ENCODE data around the gene KRTAP10-1.
"Not testable (repeated sequence)": the region's sequence is repeated elsewhere in the genome, so short reads cannot be mapped to it uniquely, and the experiment has no call there.

The KRTAP10-1 gene

DNA sequence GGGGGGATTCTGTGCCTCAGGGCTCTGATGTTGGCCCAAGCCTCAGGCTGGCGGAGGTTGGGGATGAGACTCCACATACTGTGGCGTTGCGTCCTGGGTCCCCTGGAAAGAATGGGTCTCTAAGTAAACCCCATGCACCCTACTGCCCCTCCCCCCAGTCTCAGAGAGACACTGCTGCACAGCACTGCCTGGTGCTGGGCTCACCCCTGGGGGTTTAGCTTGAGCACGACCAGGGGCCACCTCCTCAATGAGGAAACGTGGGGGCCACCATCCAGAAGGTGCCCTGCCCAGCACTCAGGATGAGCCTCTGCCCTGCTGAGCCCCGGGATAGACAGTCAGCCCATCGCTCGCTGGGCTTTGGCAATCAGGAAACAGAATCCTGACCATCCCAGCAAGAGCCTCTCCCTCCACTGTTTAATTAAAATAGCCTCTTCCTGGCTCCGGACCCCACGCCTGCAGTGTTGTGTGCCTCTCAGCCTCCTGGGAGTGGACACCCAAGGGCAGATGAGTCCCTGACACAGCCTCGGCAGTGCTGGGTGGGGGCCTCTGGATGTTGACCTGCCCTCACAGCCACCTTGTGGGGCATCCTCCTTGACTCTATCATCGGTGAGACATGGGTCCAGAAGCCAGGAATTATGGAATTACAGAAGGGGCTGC is 30.0 kb upstream of the KRTAP10-1 start:
- no peak for DNase-seq (ENCODE audit: low read depth)

DNA sequence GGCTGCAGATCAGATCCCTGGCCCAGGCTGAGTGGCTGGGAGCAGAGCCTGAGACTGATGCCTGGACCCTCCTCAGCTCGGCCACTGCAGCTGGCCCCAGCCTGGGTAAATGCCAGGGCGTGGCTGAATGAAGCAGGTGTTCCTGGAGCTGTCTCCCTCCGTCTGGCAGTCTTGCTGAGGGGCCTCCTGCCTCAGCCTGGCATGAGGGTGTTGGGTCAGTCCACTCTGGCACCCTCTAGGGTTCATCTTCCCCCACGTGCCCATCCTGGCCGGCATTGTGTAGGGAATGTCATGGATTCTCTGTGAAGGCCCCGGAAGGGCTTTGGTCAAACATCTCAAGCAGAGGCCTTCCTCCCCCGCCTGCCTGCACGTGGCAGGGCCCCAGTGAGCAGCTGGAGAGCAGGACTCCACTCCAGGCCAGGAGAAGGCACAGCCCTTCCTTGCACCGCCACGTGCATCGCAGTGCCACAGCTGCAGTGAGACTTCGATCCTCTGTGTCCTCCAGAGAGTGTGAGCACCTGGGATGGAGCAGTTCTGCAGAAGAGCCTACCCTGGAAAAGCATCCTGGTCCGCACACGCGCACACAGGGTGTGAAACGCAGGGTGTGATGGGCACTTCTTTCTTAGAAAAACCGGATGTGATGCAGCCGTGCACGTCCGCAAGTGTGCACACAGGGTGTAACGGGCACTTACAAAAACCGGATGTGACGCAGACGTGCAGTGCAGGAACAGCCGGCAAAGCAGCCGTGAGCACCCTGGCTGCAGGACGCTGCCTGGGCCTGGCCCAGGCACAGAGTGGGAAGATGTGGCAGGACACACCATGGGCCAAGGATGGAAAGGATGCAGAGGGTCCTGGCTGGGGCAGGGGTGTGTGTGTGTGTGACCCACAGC is 28.9 kb upstream of the KRTAP10-1 start:
- no peak for DNase-seq (ENCODE audit: low read depth)

DNA sequence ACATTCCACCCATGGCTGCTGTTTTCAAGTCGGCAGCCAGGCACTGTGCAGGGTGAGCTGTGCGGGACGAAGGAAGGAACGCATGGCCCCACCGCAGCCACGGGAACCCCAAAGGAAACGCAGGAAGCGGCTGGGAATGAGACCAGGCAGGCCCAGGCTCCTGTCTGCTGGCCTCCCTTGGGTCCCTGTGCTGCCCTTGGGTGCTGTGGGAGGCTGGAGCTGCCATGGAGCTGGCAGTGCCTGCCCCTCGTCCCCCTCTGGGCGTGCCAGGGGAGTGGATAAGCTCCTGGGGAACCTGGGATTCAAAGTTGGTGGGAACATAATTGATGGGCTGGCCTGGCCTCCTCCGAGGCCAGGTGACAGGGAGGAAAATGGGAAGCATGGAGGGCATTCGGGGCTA is 28.3 kb upstream of the KRTAP10-1 start:
- no peak for DNase-seq (ENCODE audit: low read depth)

DNA sequence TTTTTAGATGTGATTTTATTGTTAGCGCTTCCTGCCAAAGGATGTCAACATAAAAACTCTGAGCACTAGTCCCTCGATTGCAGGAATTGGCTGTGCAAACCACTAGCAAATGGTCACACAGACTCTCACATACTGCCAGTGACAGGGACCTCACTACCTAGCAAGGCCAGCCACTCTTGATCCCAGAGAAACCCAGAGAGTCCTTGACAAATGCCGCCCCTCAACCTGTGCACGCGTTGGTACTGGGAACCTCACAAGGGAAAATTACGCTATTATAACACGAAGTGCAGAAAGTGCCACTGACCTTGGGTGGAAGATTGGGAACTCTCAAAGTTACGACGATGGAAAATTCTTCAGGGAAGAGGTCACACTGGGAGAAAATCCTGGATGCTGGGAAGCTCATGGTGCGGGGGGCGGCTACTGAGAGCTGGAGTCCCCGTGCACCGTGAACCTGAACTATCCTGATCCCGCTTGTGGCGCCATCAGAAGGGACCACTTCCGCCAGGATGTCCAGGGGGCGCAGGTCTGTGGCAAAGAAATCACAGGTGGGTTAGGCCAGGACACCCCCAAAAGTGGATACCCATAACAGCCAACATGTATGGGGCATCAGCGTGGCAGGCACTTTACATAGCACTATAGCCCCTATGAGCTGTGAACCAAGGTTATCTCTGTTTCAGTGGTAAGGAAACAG is 27.6 kb upstream of the KRTAP10-1 start:
- DNase-seq (ENCODE audit: low read depth) = no peak

DNA sequence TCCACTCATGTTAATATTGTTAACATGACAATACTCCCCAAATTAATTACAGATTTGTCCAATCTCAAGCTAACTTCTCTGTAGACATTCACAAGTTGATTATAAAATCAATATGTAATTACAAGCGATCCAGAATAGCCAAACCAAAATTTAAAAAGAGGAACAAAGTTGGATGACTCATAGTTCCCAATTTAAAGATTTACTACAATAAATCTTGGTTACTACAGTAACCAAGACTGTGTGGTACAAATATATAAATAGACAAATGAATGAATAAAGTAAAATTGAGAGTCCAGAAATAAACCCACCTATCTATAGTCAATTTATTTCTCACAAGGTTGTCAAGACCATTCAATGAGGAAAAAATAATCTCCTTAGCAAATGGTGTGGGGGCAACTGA is 26.4 kb upstream of the KRTAP10-1 start:
- no peak for DNase-seq (ENCODE audit: low read depth)

DNA sequence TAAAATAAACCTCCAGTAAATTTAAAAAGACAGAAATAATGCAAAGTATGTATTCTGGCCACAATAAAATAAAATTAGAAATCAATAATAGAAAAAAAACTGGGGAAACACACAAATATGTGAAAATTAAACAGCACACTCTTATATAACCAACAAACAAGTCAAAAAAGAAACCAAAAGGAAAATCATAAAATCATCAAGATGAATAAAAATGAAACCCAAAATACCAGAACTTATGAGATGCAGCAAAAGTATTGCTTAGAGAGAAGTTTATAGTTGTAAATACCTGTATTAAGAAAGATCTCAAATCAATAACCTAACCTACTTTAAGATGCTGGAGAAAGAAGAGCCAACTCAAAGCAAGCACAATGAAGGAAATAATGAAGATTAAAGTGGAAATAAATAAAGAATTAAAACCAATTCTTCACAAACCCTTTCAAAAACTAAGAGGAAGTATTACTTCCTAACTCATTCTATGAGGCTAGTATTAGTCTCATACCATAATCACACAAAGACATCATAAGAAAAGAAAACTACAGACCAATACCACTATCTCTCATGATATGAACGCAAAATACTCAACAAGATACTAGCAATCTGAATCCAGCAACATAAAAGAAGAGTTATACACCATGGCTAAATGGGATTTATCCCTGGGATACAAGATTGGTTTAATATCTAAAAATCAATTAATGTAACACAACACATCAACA is 25.0 kb upstream of the KRTAP10-1 start:
- no peak for DNase-seq (ENCODE audit: low read depth)

DNA sequence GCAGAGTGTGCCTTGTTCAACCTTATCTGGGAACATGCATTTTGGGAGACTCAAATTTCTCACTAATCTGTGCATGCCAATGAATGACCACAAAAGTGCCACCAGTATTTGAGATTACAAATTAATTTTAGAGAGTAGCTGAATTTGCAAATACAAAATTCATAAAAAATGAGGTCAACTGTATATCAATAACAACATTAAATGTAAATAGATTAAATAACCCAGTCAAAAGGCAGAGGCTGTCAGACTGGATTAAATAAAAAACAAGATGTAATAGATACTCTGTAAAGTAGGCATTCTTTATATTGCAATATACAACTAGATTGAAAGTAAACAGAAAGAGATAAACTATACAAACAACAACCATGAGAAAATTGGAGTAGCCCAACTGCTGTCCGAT is 24.1 kb upstream of the KRTAP10-1 start:
- DNase-seq (ENCODE audit: low read depth) = no peak

DNA sequence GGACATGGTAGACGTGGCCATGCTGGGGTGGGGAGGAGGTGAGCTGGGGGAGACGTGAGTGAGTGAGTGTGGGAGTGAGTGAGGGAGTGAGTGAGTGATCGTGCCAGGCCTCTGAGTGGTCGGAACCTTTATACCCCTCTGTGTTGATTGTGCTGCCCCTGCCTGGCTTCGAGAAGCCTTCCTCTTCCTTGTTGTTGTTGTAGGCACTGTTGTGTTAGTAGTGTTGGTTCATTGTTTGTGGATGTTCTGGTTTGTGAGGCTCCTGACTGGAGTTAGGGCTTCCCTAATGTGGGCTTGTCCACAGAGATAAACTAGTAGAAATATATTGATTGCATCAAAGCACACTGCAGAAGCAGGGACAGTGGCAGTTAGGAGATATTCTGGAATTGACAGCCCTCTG is 18.7 kb upstream of the KRTAP10-1 start, which contains the start of gene KRTAP10-3:
Gene KRTAP10-3, minus strand, starts transcription at position 101 of the 400 bp plus-strand sequence. Its CDS starts 80 bp downstream, at position 21.
- DNase-seq (ENCODE audit: low read depth) = no peak

DNA sequence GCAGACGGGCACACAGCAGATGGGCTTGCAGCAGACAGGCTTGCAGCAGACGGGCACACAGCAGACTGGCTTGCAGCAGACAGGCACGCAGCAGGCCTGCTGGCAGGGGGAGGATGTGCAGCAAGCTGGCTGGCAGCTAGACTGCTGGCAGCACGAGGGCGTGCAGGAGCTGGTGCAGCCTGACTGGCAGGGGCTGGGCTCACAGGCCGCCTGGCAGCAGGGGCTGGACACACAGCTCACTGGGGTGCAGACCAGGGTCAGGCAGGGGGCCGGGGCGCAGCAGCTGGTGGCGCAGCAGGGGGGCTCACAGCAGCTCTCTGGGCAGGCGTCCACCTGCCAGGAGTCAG is 18.3 kb upstream of the KRTAP10-1 start:
- not testable (repeated sequence) for DNase-seq (ENCODE audit: low read depth)

DNA sequence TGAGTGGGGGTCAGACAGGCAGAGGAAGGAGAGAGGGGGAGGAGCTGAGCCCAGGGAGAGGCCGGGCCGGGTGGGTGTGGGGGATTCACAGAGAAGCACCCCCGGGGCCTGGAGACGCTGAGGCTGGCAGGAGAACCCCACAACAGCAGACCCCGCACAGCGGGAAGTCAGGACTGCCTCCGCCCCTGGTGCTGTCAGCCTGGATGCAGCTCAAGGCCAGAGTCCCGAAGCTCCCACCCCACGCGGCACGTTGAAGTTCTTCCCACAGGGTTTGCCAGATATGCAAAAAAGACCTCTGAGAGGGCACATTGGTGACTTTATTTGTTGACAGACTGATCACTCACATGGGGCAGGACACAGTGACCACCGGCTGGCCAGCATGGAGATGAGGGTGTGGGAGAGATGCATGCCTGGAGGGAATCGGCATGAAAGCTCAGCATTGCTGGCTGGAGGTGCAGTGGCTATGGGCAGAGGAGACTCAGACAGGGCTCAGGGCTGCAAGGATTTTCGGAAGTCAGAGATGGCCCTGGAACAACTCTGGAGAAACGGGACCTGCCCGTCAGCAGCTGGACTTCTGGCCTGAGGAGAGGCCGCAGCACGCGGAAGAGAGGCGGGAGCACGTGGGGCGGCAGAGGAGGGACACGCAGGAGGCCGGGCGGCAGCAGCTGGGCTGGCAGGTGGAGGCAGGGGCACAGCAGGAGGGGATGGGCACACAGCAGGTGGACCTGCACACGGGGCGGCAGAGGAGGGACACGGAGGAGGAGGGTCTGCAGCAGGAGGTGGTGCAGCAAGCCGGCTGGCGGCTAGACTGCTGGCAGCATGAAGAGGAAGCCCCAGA is 17.7 kb upstream of the KRTAP10-1 start:
- no peak for DNase-seq (ENCODE audit: low read depth)

DNA sequence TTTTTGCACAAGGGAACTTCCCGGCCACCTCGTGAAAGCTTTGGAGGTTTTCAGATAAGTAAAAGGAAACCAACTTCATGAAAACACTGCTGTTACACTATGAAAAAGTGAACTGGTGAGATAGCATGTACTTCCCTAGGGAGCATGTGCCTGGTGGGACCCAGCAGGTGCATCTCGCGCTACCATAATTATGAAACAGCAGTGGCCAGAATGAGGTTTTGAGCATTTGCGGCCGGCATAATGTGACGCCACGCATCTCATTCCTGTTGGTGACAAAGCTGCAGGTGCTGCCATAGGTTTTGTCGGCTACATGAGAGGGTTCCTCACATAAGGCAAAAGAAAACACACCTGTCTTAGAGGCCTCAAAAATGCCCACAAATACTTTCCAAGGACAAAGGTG is 16.9 kb upstream of the KRTAP10-1 start:
- DNase-seq (ENCODE audit: low read depth) = no peak

DNA sequence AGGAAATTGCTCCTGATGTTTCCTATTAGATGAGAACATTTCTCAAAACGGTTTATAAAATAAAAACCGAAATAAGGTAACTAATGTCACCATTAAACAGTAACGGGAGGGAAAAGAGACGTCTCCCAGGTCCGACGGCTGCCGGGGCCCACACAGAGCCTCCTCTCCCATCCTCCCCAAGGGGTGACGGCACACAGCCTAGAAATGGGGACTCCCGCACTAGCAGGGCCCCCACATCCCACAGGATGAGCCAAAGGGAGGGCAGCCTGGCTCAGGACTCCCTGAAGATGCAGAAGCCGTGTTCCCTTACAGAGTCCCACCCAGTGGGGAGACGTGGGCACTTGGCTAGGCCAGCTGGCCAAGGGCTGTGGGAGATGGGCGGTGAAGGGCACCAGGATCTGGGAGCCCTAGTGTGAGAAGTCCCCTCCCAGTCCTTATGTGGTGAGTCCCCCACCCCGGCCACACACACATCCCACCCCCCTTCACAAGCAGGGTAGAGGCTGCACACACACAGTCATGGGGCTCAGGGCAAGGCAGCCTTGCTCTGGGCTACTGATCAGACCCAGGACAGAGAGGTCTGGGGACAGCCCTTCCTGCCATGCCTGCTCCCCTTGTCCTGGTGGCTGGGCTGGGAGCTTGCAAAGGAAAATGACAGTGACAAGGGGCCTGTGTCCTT is 15.3 kb upstream of the KRTAP10-1 start:
- DNase-seq (ENCODE audit: low read depth) = no peak

DNA sequence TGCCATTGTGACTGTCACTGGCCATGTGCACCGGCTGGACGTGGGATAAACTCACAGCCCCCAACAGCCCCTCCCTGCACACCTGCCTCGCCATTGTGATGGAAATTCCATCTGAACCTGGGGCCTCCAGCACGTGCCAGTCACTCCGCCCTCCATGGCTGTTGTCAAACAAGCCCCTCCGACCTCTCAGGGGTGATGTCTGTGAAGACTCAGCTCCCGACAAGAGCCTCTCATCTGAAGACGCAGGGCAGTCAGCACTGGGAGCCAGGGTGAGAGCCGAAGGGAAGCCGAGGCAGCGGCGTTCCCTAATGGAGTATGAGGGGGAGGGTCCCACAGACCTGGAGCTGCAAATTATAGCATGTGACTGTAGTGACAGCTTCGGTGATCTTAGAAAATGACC is 12.7 kb upstream of the KRTAP10-1 start:
- DNase-seq (ENCODE audit: low read depth) = no peak

DNA sequence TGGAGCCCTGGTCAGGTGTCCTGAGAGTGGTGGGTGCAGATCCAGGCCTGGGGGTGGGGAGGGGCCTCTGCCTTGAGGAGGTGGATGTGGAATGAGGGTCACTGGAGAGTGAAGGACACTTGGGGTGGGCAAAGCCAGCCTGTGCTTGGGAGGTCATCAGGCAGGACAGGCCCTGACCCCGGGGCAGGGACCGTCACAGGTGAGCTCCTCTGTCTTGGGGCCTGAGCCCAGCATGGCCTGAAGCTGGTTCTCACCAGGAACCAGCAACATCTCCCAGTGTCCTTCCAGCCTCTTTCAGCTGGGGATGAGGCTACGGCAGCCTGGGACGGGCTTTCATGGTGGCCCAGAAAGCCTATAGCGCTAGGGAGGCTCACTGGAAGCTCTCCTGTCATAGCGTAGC is 12.1 kb upstream of the KRTAP10-1 start:
- no peak for DNase-seq (ENCODE audit: low read depth)

DNA sequence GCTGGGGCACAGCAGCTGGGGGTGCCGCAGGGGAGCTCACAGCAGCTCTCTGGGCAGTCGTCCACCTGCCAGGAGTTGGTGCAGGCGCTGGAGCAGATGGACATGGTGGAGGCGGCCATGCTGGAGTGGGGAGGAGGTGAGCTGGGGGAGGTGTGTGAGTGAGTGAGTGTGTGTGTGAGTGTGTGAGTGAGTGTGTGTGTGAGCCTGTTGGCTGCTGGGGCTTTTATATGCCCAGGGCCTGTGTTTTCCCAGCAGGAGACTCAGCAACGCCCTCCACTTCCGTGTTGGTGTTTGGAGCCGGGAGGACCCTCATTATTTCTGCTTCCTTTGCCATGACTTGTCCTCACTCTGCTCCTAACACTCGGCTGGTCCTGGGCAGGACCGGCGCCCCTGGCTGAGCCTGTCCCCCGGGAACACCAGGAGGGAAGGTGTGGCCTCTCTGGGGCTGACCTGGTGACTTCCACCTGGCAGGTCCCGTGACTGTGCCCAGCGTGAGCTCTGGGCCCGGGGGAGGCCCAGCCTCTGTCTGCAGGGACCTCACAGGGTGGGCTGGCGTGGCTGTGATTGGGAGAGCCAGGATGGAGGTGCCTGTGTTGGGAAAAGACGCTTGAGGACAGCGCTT is 11.5 kb upstream of the KRTAP10-1 start, which contains the start of gene KRTAP10-2:
Gene KRTAP10-2, minus strand, starts transcription at position 166 of the 622 bp plus-strand sequence. Its CDS starts 47 bp downstream, at position 119.
- DNase-seq (ENCODE audit: low read depth) = no peak

DNA sequence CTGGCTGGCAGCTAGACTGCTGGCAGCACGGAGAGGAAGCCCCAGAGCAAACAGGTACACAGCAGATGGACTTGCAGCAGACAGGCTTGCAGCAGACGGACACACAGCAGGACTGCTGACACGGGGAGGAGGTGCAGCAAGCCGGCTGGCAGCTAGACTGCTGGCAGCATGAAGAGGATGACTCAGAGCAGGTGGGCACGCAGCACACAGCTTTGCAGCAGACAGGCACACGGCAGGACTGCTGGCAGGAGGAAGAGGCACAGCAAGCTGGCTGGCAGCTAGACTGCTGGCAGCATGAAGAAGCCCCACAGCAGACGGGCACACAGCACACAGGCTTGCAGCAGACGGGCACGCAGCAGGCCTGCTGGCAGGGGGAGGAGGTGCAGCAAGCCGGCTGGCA is 10.8 kb upstream of the KRTAP10-1 start:
- no peak for DNase-seq (ENCODE audit: low read depth)

DNA sequence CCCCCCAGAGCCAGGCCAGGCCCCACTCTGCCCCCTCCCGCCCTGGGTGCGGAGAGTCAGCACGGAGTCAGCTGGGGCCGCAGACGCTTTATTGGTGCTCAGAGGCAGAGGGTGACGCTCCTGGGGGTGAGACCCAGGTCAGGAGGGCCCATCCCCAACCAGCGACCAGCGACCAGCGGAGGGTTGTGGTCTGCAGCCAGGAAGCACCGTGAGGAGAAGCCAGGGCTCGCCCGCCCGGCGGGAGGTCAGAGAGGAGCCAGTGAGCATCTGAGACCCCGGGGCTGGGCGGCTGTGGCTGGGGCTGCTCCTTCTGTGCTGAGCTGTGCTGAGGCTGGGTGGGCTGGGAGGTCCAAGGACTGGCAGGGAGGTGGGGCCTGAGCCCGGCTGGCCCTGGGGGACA is 10.3 kb upstream of the KRTAP10-1 start:
- not testable (repeated sequence) for DNase-seq (ENCODE audit: low read depth)

DNA sequence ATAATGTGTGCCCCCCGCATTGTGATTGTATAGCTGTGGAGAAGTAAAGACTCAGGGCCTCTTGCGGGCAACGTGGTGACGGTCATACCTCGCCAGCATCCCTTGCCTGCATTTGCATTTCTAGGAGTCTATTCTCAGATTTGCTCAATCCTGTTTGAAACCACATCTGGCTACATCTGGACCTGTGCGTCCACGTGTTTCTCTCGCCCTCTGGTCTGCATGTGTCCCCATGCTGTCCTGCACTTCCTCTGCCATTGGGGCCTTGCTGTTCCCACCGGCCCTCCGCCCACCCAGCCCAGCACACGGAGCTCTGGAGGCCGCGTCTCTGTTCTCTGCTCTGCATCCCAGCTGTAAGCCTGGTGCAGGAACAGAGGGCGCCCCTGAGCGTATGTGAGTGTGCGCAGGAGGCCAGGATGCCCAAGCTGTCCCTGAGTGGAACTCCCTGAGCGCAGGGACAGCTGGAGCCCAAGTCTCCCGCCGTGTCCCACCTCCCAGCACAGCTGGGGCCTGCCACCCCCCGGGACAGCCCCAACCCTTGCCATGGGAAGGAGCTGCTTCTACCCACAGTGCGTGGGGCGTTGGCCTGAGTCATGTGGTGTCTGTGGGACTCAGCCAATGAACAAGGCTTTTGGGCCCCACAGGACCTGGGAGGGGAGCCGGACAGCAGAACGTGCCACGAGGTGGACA is 9.7 kb upstream of the KRTAP10-1 start:
- no peak for DNase-seq (ENCODE audit: low read depth)

DNA sequence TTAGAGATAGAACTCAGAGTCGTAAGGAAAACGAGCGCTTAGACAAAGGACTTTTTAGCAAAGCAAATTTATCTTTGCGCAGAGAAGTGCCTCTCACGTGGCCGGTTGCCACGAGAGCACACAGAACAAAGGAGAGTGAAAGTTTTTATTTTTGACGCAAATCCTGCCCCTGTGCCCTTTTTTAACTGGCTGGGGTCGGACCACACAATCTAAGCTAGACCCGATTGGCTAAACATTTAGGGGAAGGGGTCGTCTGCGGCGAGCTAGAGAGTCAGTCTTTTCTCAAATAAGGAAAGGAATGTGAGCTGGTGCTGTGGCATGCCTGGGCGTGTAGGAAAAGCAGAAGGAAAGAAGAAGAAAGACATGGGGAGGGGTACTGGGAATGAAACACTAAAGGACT is 8.9 kb upstream of the KRTAP10-1 start:
- no peak for DNase-seq (ENCODE audit: low read depth)

DNA sequence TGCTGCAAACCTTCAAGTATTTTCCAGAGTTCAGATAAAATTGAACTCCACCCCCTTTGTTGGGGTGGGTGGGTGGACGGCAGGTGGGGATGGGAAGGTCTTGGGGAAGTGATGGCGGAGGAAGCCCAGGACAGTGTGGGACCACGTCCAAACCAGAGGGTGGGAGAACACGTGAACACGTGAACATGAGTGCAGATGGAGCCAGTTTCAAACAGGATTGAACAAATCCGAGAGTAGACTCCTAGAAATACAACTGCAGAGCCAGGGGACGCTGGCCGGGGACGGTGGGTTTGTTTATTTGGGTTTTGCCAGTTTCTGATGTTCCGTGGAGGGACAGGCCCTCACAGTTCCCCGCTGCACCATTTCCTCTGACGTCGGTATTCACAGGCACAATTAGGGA is 8.4 kb upstream of the KRTAP10-1 start:
- DNase-seq (ENCODE audit: low read depth) = no peak

All from amniotic epithelial cell (primary cell).